Upper lobe of left lung (tissue), 4 donors: Measurements from ENCODE around the gene ALCAM.

Experiments used
- CTCF ChIP-seq, 6 experiments: fragments of 450-650 bp in 4 of 6; fragments of 200-600 bp in 2 of 6; sonication (generic) in 2 of 6; IDR thresholded peaks; one replicate each; pipeline ENCODE4 v1.5.1; 2016 to 2019; ENCODE audit warnings: antibody characterized with exemption in 6 of 6
- EP300 ChIP-seq, 4 donors: sonication (generic); formaldehyde crosslinking; IDR thresholded peaks; one replicate each; pipeline ENCODE4 v1.5.1; 2017; ENCODE audit warnings: antibody characterized with exemption in 4 of 4, control low read depth in 2 of 4
- POLR2A ChIP-seq, 4 donors: fragments of 450-650 bp; IDR thresholded peaks; one replicate each; pipeline ENCODE4 v1.5.1; 2016 to 2017; ENCODE audit warnings: antibody characterized with exemption in 4 of 4, mild to moderate bottlenecking in 2 of 4
- POLR2AphosphoS5 ChIP-seq, 2 donors: sonication (generic); formaldehyde crosslinking; IDR thresholded peaks; one replicate each; pipeline ENCODE4 v1.5.1; 2017; ENCODE audit warnings: antibody characterized with exemption in 2 of 2

GRCh38 chr3:105360003-105360402 lies 6.7 kb upstream of the ALCAM start:
- TF ChIP-seq POLR2A (IDR thresholded peaks at IDR 0.05) (no peak), CTCF (IDR thresholded peaks at IDR 0.05) (no peak), POLR2AphosphoS5 (IDR thresholded peaks at IDR 0.05) (no peak), EP300 (IDR thresholded peaks at IDR 0.05) (no peak)
